ENCODE data around the gene NCOA1. TPM values are rescaled to one million over a fixed set of nuclear protein-coding genes. Genes with fewer than 3 reads are reported as not detected.

The NCOA1 gene
- total and polyA plus RNA-seq, 2 of the 4 experiments (the other 2 are of a cell fraction) = 6.7 to 11.3 TPM

GRCh38 chr2:24597181-24597870 lies 106.3 kb downstream of the NCOA1 start:
- in situ Hi-C loops (cut with MboI; ENCODE audit: low sequenced_read_pairs) = no loop called here
- CTCF ChIA-PET = no interaction called here
- H3K4me1 ChIP-seq (ENCODE audit: control insufficient read depth, insufficient read depth, low read length) = no peaks in the 10 kb centered on the region
- no peak overlapping the region for H3K18ac ChIP-seq (ENCODE audit: low read depth, low read length)
- H3K4me3 ChIP-seq (ENCODE audit: insufficient read depth, low read depth, low read length) = no peak overlapping the region
- H3K36me3 ChIP-seq (ENCODE audit: control insufficient read depth, insufficient read depth, low read length) = no peaks in the 10 kb centered on the region
- no peak overlapping the region for H2AFZ ChIP-seq (replicated peaks; ENCODE audit: low read length, poor library complexity)
- no peak overlapping the region for H3K9ac ChIP-seq (ENCODE audit: low read depth, low read length)
- H3K56ac ChIP-seq (ENCODE audit: extremely low read depth, insufficient read depth, low read length) = no peak overlapping the region
- WGBS, 2 experiments (ENCODE audit: extremely low coverage in 2 of 2, insufficient read length in 1 of 2) = 100% methylated on average over 2 of the region's 2 CpGs; no CpG with 5 or more reads in 1 of the 2 experiments
- TF ChIP-seq SMC3 (IDR thresholded peaks at IDR 0.05; ENCODE audit: low read depth, low read length) (no peak), MAFK (IDR thresholded peaks at IDR 0.05; ENCODE audit: low read depth, low read length) (no peak), MXI1 (IDR thresholded peaks at IDR 0.05; ENCODE audit: borderline replicate concordance, low read depth, low read length) (no peak), CEBPB (IDR thresholded peaks at IDR 0.05; ENCODE audit: low read depth, low read length) (no peak), RAD21 (IDR thresholded peaks at IDR 0.05; ENCODE audit: low read length) (no peak), NFE2L2 (IDR thresholded peaks at IDR 0.05; ENCODE audit: low read depth, low read length) (no peak), MAZ (IDR thresholded peaks at IDR 0.05; ENCODE audit: borderline replicate concordance, low read depth, low read length) (no peak), RFX5 (IDR thresholded peaks at IDR 0.05; ENCODE audit: low read depth, low read length) (no peak), POLR2A (IDR thresholded peaks at IDR 0.05; ENCODE audit: low read depth, low read length) (no peak), ELK1 (IDR thresholded peaks at IDR 0.05; ENCODE audit: borderline replicate concordance, low read depth, low read length) (no peak), RCOR1 (IDR thresholded peaks at IDR 0.05; ENCODE audit: insufficient replicate concordance, low read length) (no peak), BHLHE40 (IDR thresholded peaks at IDR 0.05; ENCODE audit: low read depth, low read length) (no peak), CTCF (conservative IDR thresholded peaks at IDR 0.05; ENCODE audit: low read depth, low read length) (no peak), FOS (IDR thresholded peaks at IDR 0.05; ENCODE audit: low read depth, low read length) (no peak)
- no peak overlapping the region for H2BK20ac ChIP-seq (ENCODE audit: low read depth, low read length)
- H2BK15ac ChIP-seq (ENCODE audit: low read depth, low read length) = no peak overlapping the region
- H2AK5ac ChIP-seq (ENCODE audit: low read depth, low read length) = no peak overlapping the region
- no peak overlapping the region for H4K5ac ChIP-seq (ENCODE audit: low read depth, low read length)
- H3K9me3 ChIP-seq (ENCODE audit: control insufficient read depth, insufficient read depth, low read length) = no peaks in the 10 kb centered on the region
- no peaks in the 10 kb centered on the region for H3K9me1 ChIP-seq (ENCODE audit: insufficient read depth, low read length)
- intact Hi-C loops (cut with micrococcal nuclease) = no loop called here
- no peak overlapping the region for H3K27ac ChIP-seq (ENCODE audit: insufficient read depth, low read length)
- no peaks in the 10 kb centered on the region; a peak in 1 of 4 replicates for H3K79me1 ChIP-seq (ENCODE audit: low read depth in 1 of 2, low read length in 2 of 2)
- no peaks in the 10 kb centered on the region for H4K20me1 ChIP-seq (ENCODE audit: insufficient read depth, low read length)
- H4K8ac ChIP-seq (ENCODE audit: low read depth in 2 of 2, low read length in 2 of 2) = no peak overlapping the region
- no peak overlapping the region for H3K4me2 ChIP-seq (ENCODE audit: low read depth, low read length)
- no peak overlapping the region for H2AK9ac ChIP-seq (replicated peaks; ENCODE audit: low read depth, low read length, poor library complexity)
- H3K4ac ChIP-seq (ENCODE audit: low read depth, low read length) = no peak overlapping the region
- no peak overlapping the region for H3K14ac ChIP-seq (replicated peaks; ENCODE audit: low read depth, low read length)
- DNase-seq = no peak
- no peak for ATAC-seq (ENCODE audit: low read depth)
- dilution Hi-C loops (cut with HindIII; ENCODE audit: low sequenced_read_pairs, unreplicated experiment) = no loop called here
- H3K27me3 ChIP-seq (ENCODE audit: control insufficient read depth, insufficient read depth, low read length) = no peaks in the 10 kb centered on the region
- no TSS peak for BruUV-seq (replicated peaks)
- H4K91ac ChIP-seq (ENCODE audit: insufficient read depth, low read depth, low read length) = no peak overlapping the region
- no peak overlapping the region for H3K23ac ChIP-seq (ENCODE audit: low read depth, low read length)
- H2BK120ac ChIP-seq (ENCODE audit: low read depth, low read length) = no peak overlapping the region
- POLR2A ChIA-PET (ENCODE audit: unreplicated experiment) = no interaction called here
- H2BK5ac ChIP-seq (ENCODE audit: low read depth, low read length, poor library complexity, severe bottlenecking) = no peak overlapping the region

Measured in IMR-90 (cell line).